Suppressor macrophage (primary cell): ENCODE data around the gene TNNI2.
A peak's percentile ranks its signal among the peaks of the same experiment; 100 is the strongest.
"Not testable (repeated sequence)": the region's sequence is repeated elsewhere in the genome, so short reads cannot be mapped to it uniquely, and the experiment has no call there.

Experiments used
- DNase-seq, 4 experiments: peaks; one replicate each; pipeline ENCODE4 v3.0.0-alpha.2; 2020 to 2022

Gene TNNI2

DNA sequence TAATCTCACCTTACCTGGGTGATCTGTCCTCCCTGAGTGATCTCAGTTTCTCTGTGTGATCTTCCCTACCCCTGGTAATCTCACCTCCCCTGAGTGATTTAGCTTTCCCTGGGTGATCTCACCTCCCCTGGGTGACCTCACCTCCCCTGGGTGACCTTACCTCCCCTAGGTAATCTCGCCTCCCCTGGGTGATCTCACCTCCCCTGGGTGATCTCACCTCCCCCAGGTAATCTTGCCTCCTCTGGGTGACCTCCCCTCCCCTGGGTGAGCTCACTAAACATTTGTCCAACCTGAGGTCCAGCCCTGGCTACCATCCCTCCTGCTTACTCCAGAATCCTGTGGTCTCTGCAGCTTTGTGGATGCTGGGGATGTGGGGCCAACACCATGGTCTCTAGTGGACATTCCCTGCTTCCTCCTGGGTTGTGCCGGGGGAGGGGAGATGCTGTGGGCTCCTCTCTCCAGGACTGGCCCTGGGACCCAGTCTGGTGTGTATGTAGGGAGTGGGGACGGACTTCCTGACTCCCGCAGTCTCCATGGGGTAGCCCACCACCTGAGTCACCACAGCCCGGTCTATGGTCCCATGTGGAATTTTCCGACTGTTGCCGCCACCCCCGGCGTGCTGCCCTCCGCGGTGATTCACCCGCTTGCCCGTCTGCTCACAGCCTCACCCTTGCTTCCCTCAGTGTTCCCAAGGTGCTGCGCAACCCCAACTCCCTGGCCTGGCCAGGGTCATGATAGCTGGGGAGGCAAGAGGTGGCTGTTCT, 24.0 kb downstream of the TNNI2 start:
- peak; percentile 27 to 66 (median 59) for DNase-seq

- peak; percentile 88 to 90 (median 90) for DNase-seq
Observed at GRCh38 chr11:1863352-1864216, 24.8 kb downstream of the TNNI2 start.

- DNase-seq: peak in 3 of 4 experiments; percentile 41 to 58 (median 53)
Observed at GRCh38 chr11:1864231-1864630, 25.4 kb downstream of the TNNI2 start.

- DNase-seq: no peak
Observed at GRCh38 chr11:1864831-1865665, 26.3 kb downstream of the TNNI2 start.

- no peak for DNase-seq
Observed at GRCh38 chr11:1866226-1866625, 27.4 kb downstream of the TNNI2 start.

DNA sequence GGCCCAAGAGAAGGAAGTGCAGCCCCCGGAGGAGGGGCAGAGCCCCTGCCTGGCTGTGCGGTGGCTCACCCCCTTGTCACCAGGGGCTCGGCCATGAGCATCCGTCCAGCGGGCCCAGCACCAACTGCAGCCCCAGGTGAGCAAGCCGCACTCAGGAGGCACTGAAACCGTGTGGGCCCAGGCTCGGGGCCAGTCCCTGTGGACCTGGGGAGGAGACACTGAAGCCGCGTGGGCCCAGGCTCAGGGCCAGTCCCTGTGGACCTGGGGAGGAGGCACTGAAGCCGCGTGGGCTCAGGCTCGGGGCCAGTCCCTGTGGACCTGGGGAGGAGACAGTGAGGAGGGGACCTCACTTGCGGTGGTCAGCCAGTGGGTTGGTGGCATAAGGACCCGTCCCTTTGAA, 28.0 kb downstream of the TNNI2 start:
- DNase-seq: no peak

DNA sequence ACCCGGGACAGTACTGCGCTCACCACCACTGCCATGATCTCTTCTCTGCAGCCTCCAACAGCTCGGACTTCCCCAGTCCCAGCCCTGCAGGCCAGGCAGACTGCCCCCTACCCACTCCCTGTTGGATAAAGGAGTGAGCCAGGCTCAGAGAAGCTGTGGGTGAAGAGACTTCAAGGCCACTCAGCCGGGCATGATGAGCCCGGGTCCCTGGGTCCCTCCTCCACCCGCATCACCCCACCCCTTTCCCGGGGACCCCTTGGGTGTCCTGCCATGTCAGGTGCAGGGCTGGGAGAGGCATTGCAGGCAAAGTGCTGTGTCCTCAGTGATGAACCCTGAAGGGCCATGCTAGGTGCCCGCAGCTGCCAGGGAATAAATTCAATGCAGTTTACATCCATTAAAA, 28.6 kb downstream of the TNNI2 start:
- DNase-seq: no peak

DNA sequence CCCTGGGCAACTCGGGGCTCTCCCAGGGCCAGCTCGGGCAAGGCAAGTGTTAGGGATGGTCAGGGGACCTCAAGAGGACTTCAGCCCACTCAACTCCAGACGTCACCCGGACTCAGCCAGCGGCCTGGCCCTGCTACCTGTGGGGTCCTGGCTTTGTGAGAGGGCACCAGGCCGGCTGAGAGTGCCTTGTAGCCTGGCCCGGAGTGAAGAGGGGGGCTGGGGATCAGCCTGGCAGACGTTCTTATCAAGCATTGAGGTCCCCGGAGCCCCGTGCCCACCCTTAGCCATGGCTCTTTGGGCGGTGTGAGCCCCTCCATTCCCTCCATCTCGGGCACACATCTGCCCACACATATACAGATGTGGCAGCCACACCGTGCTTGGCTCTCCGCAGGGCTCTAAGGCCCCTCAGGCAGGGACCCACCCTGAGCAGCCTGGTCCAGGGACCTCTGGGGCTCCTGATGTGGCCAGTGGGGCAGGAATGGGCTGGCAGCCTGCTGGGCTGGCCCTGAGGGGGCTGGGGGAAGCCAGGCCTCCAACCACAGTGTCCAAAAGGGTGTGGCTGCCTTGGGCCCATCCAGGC, 29.4 kb downstream of the TNNI2 start:
- DNase-seq: no peak

GRCh38 chr11:1868636-1869291, 30.0 kb downstream of the TNNI2 start:
- no peak for DNase-seq

- no peak for DNase-seq
Observed at GRCh38 chr11:1869427-1870325, 30.9 kb downstream of the TNNI2 start.

DNA sequence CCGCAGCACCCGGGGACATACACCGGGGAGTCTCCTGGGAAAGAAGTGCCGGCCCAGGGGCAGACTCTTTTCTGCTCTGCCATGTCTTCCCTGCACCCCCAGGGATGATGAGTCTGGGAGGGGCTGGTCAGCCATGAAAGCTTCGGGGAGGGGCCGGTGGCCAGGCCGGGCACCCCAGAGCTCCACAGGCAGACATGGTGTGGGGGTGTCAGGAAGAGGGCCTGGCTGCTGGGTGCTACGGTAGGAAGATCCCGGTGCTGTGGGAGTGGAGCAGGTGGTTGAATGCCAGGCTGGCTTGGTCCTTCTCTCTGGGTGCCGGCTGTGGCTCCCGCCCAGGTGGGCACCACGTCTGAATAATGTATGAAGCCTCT, 31.5 kb downstream of the TNNI2 start:
- no peak for DNase-seq

- no peak for DNase-seq
Observed at GRCh38 chr11:1870721-1871466, 32.1 kb downstream of the TNNI2 start.

DNA sequence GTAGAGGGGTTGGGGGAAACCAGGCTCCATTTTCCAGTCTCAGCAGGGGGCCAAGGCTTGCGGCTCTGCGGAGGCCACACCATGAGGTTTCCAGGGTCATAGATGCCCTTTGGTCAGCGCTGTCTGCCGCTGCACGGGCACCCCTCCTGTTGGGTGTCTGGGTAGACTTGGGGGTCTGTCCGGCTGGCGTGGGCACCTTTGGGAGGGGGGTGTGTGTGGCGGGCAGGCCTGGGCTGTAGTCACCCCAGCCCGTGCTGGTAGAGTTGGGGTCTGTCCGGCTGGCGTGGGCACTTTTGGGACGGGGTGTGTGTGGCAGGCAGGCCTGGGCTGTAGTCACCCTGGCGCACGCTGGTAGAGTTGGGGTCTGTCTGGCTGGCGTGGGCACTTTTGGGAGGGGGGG, 32.8 kb downstream of the TNNI2 start:
- no peak for DNase-seq

DNA sequence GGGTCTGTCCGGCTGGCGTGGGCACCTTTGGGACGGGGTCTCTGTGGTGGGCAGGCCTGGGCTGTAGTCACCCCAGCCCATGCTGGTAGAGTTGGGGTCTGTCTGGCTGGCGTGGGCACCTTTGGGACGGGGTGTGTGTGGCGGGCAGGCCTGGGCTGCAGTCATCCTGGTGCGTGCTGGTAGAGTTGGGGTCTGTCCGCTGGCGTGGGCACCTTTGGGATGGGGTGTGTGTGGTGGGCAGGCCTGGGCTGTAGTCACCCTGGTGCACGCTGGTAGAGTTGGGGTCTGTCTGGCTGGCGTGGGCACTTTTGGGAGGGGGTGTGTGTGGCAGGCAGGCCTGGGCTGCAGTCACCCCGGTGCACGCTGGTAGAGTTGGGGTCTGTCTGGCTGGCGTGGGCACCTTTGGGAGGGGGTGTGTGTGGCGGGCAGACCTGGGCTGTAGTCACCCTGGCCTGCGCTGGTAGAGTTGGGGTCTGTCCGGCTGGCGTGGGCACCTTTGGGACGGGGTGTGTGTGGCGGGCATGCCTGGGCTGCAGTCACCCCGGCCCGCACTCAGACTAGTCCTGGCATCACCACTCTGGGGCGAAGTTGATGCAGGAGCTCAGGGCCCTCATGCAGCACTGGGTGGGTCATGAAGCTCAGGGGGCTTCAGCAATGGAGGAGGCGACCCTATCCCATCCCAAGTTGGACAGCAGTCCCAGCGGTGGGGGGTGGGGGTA, 33.6 kb downstream of the TNNI2 start:
- DNase-seq: no peak

- no peak for DNase-seq
Observed at GRCh38 chr11:1873048-1873812, 34.4 kb downstream of the TNNI2 start.

DNA sequence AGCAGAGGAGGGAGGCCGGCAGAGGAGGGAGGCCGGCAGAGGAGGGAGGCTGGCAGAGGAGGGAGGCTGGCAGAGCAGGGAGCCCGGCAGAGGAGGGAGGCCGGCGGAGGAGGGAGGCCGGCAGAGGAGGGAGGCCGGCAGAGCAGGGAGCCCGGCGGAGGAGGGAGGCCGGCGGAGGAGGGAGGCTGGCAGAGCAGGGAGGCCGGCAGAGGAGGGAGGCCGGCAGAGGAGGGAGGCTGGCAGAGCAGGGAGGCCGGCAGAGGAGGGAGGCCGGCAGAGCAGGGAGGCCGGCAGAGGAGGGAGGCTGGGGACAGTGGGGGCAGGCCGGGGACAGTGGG, 35.0 kb downstream of the TNNI2 start:
- DNase-seq: not testable (repeated sequence)

DNA sequence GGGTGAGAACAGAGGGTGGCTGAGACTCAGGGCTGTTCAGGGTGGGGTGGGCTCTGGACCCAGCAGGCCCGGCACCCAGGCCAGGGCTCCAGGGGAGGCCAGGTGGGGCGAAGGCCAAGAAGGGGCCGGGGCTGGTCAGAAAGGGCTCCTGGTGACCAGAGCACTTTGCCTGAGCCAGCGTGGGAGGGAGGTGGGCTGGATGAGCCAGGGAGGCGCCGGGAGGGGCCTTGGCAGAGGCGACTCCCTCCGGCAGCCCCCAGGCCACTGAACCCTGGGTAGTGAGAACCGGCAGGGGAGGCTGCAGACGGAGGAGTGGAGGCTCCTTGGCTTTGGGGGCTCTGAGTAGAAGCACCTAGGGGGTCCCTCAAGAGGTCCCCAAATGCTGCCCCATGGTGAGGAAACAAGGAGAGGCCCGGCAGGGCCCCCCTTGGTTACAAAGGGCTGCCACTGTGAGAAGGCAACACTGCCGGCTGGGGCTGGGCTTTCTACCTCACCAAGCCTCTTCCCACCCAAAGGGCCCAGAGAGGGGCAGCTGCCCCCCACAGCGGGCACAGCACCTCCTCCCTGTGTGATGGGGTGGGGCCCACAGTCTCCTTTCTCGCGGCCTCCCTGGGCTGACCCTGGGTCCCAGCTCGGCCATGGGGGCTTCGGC, 35.8 kb downstream of the TNNI2 start:
- not testable (repeated sequence) for DNase-seq
